ENCODE results near the gene KLHL3. TPM values are rescaled to one million over a fixed set of nuclear protein-coding genes. Genes with fewer than 3 reads are reported as not detected.

The KLHL3 gene
- total RNA-seq, 1 donor: 9.3 TPM

GRCh38 chr5:137679195-137679594 is 56.7 kb downstream of the KLHL3 start:
- Histone ChIP-seq H3K4me1 (ENCODE audit: insufficient read depth, low read length) (no peaks in the 10 kb centered on the region), H3K27me3 (ENCODE audit: insufficient read depth, low read length) (no peaks in the 10 kb centered on the region), H3K4me3 (ENCODE audit: low read length) (no peak overlapping the region), H3K9me3 (ENCODE audit: low read depth, low read length) (no peaks in the 10 kb centered on the region)

- no peak overlapping the region for H3K4me3 ChIP-seq (ENCODE audit: low read length)
- no peaks in the 10 kb centered on the region for H3K27me3 ChIP-seq (ENCODE audit: insufficient read depth, low read length)
- no peaks in the 10 kb centered on the region for H3K9me3 ChIP-seq (ENCODE audit: low read depth, low read length)
- H3K4me1 ChIP-seq (ENCODE audit: insufficient read depth, low read length): no peaks in the 10 kb centered on the region
These were observed 63.0 kb downstream of the KLHL3 start for GRCh38 chr5:137672881-137673280.

GRCh38 chr5:137672001-137672400 is 63.9 kb downstream of the KLHL3 start:
- H3K4me1 ChIP-seq (ENCODE audit: insufficient read depth, low read length): peaks cover under 1% of the 10 kb centered on the region
- no peaks in the 10 kb centered on the region for H3K9me3 ChIP-seq (ENCODE audit: low read depth, low read length)
- no peaks in the 10 kb centered on the region for H3K27me3 ChIP-seq (ENCODE audit: insufficient read depth, low read length)
- no peak overlapping the region for H3K4me3 ChIP-seq (ENCODE audit: low read length)

- H3K27me3 ChIP-seq (ENCODE audit: insufficient read depth, low read length): no peaks in the 10 kb centered on the region
- peaks cover 14% of the 10 kb centered on the region for H3K4me1 ChIP-seq (ENCODE audit: insufficient read depth, low read length)
- H3K9me3 ChIP-seq (ENCODE audit: low read depth, low read length): no peaks in the 10 kb centered on the region
- no peak overlapping the region for H3K4me3 ChIP-seq (ENCODE audit: low read length)
These were observed 66.1 kb downstream of the KLHL3 start for GRCh38 chr5:137669811-137670210.

- peaks cover 14% of the 10 kb centered on the region for H3K4me1 ChIP-seq (ENCODE audit: insufficient read depth, low read length)
- no peak overlapping the region for H3K4me3 ChIP-seq (ENCODE audit: low read length)
- no peaks in the 10 kb centered on the region for H3K27me3 ChIP-seq (ENCODE audit: insufficient read depth, low read length)
- H3K9me3 ChIP-seq (ENCODE audit: low read depth, low read length): no peaks in the 10 kb centered on the region
These were observed 67.3 kb downstream of the KLHL3 start for GRCh38 chr5:137668637-137669036.

GRCh38 chr5:137667341-137667740 is 68.5 kb downstream of the KLHL3 start:
- peaks cover 14% of the 10 kb centered on the region for H3K4me1 ChIP-seq (ENCODE audit: insufficient read depth, low read length)
- no peaks in the 10 kb centered on the region for H3K27me3 ChIP-seq (ENCODE audit: insufficient read depth, low read length)
- H3K4me3 ChIP-seq (ENCODE audit: low read length): no peak overlapping the region
- H3K9me3 ChIP-seq (ENCODE audit: low read depth, low read length): no peaks in the 10 kb centered on the region

- no peaks in the 10 kb centered on the region for H3K9me3 ChIP-seq (ENCODE audit: low read depth, low read length)
- H3K27me3 ChIP-seq (ENCODE audit: insufficient read depth, low read length): no peaks in the 10 kb centered on the region
- peaks cover 14% of the 10 kb centered on the region for H3K4me1 ChIP-seq (ENCODE audit: insufficient read depth, low read length)
- no peak overlapping the region for H3K4me3 ChIP-seq (ENCODE audit: low read length)
These were observed 69.0 kb downstream of the KLHL3 start for GRCh38 chr5:137666901-137667300.

- H3K9me3 ChIP-seq (ENCODE audit: low read depth, low read length): no peaks in the 10 kb centered on the region
- peaks cover 14% of the 10 kb centered on the region for H3K4me1 ChIP-seq (ENCODE audit: insufficient read depth, low read length)
- no peak overlapping the region for H3K4me3 ChIP-seq (ENCODE audit: low read length)
- H3K27me3 ChIP-seq (ENCODE audit: insufficient read depth, low read length): no peaks in the 10 kb centered on the region
These were observed 69.4 kb downstream of the KLHL3 start for GRCh38 chr5:137666461-137666850.

- Histone ChIP-seq H3K4me1 (ENCODE audit: insufficient read depth, low read length) (peaks cover 14% of the 10 kb centered on the region), H3K27me3 (ENCODE audit: insufficient read depth, low read length) (no peaks in the 10 kb centered on the region), H3K4me3 (ENCODE audit: low read length) (no peak overlapping the region), H3K9me3 (ENCODE audit: low read depth, low read length) (no peaks in the 10 kb centered on the region)
These were observed 70.0 kb downstream of the KLHL3 start for GRCh38 chr5:137665678-137666460.

- no peaks in the 10 kb centered on the region for H3K9me3 ChIP-seq (ENCODE audit: low read depth, low read length)
These were observed 75.5 kb downstream of the KLHL3 start for GRCh38 chr5:137660349-137660817.

GRCh38 chr5:137659209-137659608 is 76.7 kb downstream of the KLHL3 start:
- Histone ChIP-seq H3K27me3 (ENCODE audit: insufficient read depth, low read length) (no peaks in the 10 kb centered on the region), H3K4me3 (ENCODE audit: low read length) (no peak overlapping the region), H3K4me1 (ENCODE audit: insufficient read depth, low read length) (no peaks in the 10 kb centered on the region), H3K9me3 (ENCODE audit: low read depth, low read length) (no peaks in the 10 kb centered on the region)

More at GRCh38 chr5:137660349-137660817, 75.5 kb downstream of the KLHL3 start:
- Histone ChIP-seq H3K4me3 (ENCODE audit: low read length) (no peak overlapping the region), H3K27me3 (ENCODE audit: insufficient read depth, low read length) (no peaks in the 10 kb centered on the region), H3K4me1 (ENCODE audit: insufficient read depth, low read length) (no peaks in the 10 kb centered on the region)

- Histone ChIP-seq H3K4me3 (ENCODE audit: low read length) (no peak overlapping the region), H3K9me3 (ENCODE audit: low read depth, low read length) (no peaks in the 10 kb centered on the region), H3K27me3 (ENCODE audit: insufficient read depth, low read length) (no peaks in the 10 kb centered on the region), H3K4me1 (ENCODE audit: insufficient read depth, low read length) (no peaks in the 10 kb centered on the region)
These were observed 77.6 kb downstream of the KLHL3 start for GRCh38 chr5:137658324-137658723.

- H3K4me3 ChIP-seq (ENCODE audit: low read length): no peak overlapping the region
- H3K4me1 ChIP-seq (ENCODE audit: insufficient read depth, low read length): no peaks in the 10 kb centered on the region
- H3K9me3 ChIP-seq (ENCODE audit: low read depth, low read length): no peaks in the 10 kb centered on the region
- no peaks in the 10 kb centered on the region for H3K27me3 ChIP-seq (ENCODE audit: insufficient read depth, low read length)
These were observed 78.8 kb downstream of the KLHL3 start for GRCh38 chr5:137657073-137657472.

GRCh38 chr5:137656558-137656957 is 79.3 kb downstream of the KLHL3 start:
- Histone ChIP-seq H3K27me3 (ENCODE audit: insufficient read depth, low read length) (no peaks in the 10 kb centered on the region), H3K9me3 (ENCODE audit: low read depth, low read length) (no peaks in the 10 kb centered on the region), H3K4me3 (ENCODE audit: low read length) (no peak overlapping the region), H3K4me1 (ENCODE audit: insufficient read depth, low read length) (no peaks in the 10 kb centered on the region)

- Histone ChIP-seq H3K27me3 (ENCODE audit: insufficient read depth, low read length) (no peaks in the 10 kb centered on the region), H3K9me3 (ENCODE audit: low read depth, low read length) (no peaks in the 10 kb centered on the region), H3K4me1 (ENCODE audit: insufficient read depth, low read length) (no peaks in the 10 kb centered on the region), H3K4me3 (ENCODE audit: low read length) (no peak overlapping the region)
These were observed 84.9 kb downstream of the KLHL3 start for GRCh38 chr5:137651022-137651421.
